CD4-positive, alpha-beta T cell treated with Interleukin-15 for 1 hour (primary cell): ENCODE measurements around the gene RTN1.
A peak's percentile ranks its signal among the peaks of the same experiment; 100 is the strongest.

Experiments
- DNase-seq: peaks from one replicate; pipeline ENCODE4 v3.0.0-alpha.2; 2020

RTN1 gene

DNA sequence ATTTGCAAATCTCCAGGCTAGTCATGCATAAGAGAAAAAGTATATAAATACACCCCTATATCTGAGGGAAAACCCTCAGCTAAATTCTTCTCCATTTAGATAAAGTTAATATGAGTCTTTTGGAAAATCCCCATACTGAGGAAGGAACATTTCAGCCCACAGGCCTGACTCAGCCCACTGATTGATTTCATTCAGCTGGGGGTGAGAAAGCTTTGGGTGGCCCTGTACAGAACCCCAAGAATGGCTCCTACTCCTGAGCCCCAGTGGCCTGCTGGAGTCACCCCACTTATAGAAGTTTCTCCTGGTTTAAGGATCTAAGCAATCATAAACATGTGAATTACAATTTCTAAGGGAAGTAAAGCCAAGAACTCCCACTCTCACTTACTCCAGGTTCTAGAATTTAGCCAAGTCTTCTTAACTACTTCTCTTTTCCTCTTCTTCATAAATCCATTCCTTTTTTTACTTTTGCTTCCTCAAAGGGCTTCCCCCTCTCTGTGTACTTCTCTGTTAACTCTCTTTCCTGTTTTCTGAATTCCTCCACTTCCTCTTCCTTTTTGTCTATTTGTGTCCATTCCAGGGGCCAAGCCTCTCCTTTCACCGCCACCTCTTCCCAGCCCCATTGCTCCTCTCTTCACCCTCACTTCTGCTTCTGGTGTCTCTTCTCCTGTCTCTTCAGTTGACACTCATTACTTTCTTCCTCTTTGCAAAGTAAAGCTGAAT, 21.0 kb downstream of the RTN1 start:
- DNase-seq = peak; percentile 19

DNA sequence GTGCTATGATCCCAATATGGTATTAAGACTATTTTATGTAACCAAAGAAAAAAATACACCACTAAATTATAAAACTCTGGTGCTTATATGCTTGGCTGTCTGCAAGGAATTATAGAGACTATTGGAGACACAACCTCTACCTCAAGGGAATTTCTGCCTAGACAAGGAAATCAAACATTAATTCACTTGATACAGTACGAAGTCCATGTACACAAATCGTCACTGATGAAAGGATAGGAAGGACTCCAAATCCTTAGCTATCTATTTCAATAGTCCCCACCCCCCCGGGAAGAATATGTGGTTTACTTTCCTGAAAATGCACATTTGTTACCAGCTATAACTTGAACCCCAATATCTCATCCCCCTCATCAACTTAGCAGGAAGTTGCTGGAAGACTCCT, 21.9 kb downstream of the RTN1 start:
- no peak for DNase-seq

DNA sequence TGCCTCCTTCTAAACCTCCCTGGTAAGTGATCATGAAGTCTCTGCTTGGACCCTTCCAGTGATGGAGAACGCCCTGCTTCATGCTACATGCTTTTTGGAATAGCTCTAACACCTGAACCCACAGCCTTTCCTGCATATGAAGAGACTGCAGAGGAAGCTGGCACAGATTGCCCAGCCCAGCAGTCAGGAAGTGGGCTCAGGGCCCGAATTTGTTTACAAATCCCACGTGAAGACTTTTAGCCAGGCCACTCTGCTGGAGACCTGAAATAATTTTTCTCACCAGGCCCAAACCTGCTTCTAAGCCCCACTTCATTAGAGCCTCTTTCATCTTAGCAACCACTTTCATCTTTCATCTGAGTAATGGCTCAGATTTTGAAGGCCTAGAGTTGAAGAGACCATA, 22.9 kb downstream of the RTN1 start:
- no peak for DNase-seq

DNA sequence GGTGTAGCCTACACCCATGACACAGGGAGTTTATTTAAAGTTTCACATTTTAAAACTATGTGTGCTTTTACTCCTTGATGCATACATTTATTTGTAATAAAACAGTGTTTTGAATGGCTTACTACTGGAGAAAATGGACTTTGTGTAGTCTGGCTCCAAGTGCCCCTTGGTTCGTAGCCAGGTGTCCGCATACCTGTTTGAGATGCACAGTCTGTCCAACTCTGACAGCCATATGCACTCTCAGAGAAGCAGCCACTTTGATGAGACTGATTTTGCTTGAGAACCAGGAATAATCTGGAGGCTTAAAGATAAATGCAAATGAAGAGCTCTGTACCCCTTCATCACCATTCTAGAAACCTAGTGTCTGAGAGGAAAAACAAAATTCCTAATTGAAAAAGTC, 24.0 kb downstream of the RTN1 start:
- no peak for DNase-seq

DNA sequence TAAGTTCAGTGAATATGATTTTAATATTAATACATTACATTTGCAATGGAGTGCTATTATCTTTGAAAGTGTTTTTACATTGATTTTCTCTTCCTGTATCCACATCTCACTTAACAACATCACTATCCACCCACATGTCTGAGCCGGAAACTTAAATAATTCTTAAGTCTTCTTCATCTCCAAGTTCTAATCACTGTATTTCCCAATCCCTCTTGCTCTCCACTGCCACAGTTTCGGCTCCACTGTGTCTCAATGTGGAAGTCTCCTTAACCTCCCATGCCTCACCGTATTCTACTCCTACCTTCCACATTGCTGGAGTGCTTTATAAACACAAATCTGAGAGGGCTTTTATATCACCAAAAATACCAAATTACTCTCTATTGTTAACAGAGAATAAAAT, 25.3 kb downstream of the RTN1 start:
- DNase-seq = no peak

DNA sequence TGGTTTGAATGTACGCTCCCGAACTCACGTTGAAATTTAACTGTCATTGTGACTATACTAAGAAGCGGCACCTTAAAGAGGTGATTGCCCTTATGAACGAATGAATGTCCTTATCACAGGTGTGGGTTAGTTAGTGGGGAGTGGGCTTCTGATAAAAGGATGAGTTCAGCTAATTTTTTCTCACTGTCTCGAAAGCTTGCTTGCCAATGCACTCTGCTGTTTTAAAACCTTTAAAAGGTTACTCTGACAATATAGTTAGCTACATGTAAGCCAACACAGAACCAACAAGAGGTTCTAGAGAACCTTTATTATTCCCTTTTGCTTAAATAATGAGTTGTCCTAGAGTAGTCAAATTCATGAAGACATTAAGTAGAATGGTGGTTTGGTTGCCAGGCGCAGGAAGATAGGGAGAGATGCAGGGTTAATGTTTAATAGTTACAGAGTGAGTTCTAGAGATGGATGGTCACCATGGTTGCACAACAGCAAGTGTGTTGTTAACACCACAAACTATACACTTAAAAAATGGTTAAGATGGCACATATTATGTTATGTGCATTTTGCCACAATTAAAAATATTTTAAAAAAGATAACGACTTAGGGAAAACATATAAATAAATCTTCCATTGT, 26.3 kb downstream of the RTN1 start:
- DNase-seq = no peak

DNA sequence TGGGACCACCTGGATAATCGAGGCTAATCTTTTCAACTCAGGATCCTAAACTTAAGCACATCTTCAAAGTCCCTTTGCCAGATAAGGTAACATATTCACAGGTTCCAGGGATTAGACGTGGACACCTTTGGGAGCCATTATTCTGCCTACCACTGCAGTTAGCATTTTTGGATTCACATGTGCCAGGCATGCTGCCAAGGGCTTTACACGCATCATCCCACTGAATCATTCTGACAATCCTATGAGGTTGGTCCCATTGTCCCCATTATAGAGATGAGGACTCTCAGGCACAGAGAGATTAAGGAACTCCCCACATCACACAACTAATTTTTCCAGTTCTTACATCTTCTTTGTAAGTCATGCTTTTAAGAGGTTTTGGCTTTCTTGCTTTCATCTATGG, 34.5 kb downstream of the RTN1 start:
- no peak for DNase-seq

DNA sequence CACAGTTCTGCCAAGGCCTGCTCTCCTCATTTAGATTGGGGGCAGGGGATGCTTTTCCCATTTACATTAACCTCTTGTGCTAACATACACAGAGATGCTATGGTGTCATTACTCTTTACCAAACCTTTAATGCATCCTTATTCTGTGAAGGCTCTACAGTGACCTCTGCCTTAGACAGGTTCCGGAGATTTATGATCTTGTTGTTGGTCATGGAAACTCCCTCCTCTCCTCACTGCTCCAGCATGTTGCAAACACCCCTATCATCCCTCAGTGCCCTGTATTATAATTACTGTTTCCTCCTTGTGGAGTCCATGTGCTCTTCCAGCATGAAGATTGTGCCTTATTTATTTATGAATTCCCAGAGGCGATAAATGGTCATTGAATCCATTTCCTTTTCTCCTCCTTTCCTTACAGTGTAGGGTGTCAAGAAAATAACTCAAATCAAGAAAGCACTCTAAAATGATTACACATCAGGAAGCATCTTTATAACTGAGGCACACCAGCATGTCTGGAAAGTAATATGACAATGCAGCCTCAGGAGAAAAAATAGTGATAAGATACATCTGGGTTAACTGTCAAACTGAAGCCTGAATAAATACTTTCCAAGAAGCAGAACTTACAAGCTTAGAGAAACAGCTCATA, 37.8 kb downstream of the RTN1 start:
- DNase-seq = no peak

DNA sequence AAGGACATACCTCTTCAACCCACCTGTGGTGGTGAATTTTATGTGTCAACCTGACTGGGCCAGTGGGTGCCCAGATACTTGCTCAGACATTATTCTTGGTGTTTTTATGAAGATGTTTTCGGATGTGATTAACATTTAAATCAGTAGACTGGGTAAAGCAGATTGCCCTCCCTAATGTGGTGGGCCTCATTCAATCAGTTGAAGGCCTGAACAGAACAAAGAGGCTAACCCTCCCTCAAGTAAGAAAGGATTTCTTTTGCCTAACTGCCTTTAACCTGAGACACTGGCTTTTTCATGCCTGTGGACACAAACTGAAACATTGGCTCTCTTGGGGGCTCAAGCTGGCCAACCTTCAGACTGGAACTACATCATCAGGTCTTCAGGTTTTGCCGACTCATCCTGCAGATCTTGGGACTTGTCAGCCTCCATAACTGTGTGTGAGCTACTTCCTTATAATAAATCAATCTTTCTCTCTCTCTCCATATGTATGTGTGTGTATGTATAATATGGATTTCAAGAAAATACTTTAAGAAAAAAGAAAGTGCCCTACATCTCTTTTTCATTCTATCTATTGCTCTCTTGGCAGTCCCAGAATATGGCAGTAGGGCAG, 39.4 kb downstream of the RTN1 start:
- no peak for DNase-seq

DNA sequence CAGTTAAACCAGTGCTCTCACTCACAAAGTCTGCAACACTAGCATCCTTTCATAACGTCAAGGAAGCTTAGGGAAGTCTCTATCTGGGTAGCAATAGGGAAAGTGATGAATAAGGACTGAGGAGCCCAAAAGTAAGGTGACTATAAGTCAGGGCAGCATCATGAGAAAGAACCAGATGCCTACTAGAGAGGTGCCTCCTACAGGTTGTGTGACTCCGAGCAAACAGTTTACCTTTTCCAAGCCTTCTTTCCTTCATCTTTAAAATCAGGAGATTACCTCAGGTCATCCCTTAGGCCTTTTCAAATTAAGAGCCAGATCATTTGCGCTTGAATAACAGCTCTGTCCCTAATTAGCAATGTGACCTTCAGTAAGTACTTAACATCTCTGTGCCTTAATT, 40.2 kb downstream of the RTN1 start:
- DNase-seq = no peak

DNA sequence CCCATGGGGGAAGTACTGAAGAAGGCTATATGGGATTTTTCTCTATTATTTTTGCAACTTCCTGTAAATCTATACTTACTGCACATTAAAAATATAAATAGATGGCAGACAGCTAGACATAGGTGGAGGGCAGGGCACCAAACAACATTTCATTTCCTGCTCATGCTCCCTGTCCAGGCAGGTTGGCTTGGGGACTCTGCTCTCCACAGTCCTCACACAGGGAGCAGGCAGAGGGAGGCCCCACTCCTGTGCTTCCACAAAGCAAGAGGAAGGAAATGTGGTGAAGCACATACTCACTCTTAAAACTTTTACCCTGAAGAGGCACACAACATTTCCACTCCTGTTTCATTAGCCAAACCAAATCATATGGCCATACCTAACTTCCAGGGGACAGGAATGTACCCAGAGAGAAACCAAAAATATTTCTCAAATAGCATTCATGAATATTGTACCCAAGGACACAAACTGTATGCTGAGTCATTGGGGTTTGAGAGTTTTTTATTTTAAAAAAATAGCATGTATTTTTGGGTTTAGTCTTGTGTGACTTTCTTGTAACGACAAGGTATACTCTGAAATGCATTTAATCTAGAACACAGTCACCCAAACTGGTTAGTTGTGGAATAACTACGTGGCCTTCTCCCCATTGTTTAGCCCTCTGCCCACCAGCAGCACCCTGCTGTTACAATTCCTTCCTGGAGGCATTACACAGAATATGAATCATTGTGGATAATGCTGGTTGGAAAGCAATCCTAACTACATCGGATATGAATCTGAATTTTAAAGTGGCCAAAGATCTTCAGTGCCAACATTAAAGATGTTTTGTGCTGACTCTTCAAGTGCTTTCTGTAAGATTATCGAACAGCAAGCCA, 40.9 kb downstream of the RTN1 start:
- DNase-seq = no peak

DNA sequence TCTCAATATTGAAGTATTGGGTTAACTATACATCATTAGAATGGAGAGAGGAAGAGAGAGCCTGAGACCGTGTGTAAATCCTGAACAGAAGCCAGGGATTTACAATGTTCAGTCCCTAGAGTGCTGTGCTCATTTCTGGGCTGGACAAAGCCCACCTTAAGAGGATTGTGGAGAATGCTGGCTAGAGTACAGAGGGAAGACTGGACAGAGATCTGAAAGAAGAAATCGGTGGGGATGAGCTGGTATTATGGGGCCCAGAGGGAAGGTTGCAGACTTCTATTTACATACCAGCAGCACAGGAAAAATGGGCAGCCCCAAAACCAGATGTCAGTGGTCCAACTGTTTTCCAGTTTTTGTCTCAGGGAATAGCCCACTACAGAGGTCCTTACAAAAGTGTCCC, 42.3 kb downstream of the RTN1 start:
- no peak for DNase-seq

DNA sequence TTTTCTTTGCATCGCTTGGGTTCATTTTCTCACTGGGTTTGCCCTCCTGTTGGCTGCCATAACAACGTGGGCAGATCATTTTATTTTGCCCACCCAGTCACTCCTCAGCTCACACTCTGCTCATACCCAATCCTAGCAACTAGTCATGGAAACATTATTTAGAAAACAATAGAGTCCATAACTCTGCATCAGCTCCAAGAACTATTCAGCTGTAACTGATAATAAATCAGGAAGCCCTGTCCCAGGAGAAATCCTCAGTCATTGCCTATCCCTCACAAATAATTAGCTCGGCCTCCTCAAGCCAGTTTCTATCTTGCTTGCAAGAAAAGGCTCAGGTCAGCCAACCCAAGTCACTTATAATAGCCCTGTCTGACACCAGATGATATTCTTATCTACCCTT, 43.2 kb downstream of the RTN1 start:
- no peak for DNase-seq

DNA sequence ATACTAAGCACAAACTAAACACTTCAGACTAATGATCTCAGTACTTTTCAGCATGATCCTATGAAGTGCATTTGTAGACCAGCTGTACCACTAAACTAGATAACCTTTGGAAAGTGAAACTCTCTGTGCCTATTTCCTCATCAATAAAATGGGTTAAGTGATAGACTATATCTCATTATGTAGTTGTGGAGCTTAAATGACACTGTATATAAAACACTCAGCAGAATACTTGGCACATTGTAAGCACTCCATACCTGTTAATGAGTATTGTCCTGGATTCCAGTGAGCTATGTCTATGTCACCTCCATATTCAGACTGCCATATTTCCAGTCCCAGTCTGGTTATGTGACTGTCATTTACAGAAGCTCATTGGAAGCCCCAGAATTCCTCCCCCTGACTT, 44.4 kb downstream of the RTN1 start:
- DNase-seq = no peak

DNA sequence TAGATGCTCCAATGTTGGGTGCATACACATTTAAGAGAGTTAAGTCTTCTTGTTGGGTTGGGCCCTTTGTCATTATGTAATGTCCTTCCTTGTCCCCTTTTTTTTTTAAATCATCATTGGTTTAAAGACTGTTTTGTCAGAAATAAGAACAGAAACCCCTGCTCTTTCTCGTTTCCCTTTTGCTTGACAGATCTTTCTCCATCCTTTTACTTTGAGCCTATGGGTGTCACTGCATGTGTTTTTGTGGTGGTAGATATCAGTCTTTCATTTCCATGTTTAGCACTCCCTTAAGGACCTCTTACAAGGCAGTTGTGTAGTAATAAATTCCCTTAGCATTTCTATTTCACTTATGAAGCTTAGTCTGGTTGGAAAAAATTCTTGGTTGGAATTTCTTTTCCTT, 47.4 kb downstream of the RTN1 start:
- DNase-seq = no peak

DNA sequence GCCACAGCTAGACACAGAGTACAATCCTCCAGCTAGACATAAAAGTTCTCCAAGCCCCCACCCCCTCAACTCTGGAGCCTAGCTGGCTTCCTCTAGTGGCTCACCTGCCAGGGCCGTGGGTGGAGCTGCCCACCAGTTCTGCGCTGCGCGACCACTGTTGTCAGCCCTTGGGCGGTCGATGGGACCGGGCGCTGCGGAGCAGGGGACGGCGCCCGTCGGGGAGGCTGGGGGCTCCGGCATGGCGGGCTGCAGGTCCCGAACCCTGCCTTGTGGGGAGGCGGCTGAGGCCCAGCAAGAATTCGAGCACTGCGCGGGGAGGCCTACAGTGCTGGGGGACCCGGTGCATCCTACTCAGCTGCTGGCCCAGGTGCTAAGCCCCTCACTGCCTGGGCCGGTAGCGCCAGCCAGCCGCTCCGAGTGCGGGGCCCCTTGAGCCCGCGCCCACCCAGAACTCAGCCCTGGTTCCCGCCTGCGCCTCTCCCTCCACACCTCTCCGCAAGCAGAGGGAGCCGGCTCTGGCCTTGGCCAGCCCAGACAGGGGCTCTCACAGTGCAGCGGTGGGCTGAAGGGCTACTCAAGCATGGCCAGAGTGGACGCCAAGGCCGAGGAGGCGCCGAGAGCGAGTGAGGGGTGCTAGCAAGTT, 51.0 kb downstream of the RTN1 start:
- no peak for DNase-seq

DNA sequence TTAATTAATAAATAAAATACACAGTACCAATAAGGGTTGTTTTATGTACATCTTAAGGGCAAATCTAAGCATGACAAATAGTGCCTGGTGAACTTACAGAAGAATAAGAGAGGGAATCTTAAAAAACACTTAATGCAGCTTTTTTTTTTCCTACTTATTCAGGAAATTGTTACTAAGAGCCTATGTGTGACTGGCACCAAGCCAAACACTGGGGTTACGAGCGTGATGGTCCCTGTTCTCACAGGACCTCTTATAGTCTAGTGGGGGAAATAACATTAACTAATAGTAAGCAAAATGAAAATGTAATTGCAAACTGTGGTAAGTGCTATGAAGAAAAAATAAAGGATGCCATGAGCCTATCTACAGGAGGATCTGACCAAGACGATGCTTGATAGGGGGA, 53.6 kb downstream of the RTN1 start:
- DNase-seq = no peak

DNA sequence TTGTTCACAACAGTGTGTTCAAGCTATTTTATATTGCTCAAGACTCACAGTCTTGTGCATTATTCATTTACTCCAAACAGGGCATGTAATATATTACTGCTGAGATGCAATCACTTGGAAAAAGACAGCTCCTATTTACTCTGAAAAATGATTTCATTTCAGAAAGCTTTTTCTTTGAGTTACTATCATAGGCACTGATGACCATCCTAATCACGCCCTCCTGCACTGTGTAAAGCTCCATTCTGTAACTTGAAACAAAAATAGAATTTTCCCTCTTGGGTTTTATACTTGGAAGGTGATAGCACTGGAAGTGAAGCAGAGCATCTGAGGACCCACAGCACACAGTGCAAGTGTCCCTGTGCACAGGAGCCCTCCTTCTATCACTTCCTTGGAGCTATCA, 55.6 kb downstream of the RTN1 start:
- DNase-seq = no peak

DNA sequence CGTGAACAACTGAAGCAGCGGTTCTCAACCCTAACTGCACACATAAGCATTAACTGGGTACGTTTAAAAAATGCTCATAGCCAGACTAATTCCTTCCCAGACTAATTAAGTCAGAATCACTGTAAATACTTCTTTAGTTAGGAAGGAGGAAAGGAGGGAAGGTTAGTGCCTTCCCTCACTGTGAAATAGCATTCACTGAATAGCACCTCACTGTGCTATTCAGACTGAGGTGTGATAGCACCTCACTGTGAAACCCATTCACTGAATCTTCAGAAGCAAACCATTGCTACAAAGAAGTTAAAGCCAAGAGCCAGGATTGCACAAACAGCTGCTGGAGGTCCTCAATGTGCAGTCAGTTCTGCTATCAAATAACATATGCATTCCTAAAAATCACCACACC, 58.8 kb downstream of the RTN1 start:
- DNase-seq = no peak

DNA sequence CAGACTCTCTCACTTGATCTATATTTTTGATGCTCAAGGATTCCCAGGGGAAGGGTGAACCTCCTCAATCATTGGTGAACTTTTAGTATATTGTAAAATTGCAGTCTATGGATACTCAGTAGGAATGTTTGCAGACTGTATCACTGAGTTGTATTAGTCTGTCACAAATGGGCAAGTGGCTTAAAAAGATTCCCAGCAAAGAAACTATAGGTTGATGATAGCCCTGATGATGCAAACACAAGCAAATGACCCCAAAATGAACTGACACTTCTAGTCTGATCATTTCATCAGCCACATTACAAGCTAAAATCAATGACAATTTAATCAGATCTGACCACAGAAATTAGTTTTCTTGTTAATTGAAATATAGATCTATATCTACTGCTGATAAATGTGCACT, 59.5 kb downstream of the RTN1 start:
- DNase-seq = no peak

DNA sequence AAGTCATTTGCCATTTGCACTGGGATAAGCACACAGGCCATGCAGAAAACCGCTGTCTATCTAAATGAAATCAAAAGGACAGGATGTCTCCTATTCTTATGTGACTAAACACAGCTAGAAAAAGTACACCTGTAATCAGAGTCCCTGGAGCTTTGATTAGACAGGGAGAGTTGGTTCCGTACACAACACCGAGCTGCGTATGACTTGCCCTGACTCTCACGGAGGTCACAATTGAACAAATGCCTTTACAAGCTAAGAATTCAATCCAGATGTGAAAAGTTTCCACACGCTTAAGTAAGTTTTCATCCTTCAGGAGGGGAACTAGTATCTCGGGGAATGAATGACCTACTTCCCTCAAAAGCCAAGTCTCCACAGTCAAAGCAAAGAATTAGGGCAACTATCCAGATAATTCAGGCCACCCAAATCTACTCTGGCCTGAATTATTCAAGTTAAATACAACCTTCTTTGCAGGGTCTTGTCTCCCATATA, 67.5 kb downstream of the RTN1 start:
- DNase-seq = no peak

DNA sequence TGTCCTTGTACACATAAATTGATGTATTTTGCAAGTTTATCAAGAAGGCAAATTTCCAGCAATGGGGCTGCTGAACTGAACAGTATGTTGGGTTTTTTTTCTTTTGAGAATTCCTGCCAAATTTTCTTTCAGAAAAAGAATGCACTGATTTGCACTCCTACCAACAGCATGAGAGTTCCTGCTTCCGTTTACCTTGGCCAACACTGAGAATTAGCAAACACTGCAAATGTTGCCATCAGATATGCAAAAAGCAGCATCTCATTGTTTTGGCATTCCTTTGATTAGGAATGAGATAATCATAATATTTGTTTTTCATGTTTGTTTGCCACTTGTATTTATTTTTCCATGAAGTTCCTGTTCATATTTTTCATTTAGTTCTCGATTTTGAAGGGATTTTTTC, 82.4 kb downstream of the RTN1 start:
- no peak for DNase-seq
